DOHH2 (cell line): ENCODE results near the gene TYROBP.
A peak's percentile ranks its signal among the peaks of the same experiment; 100 is the strongest.

Experiments
- H3F3A ChIP-seq: fragments of 200-600 bp; sonication (generic), shearing (Covaris generic); 2 replicates; pipeline ENCODE4 v1.6.0; 2016; ENCODE audit warnings: antibody characterized with exemption, mild to moderate bottlenecking; ENCODE audit not compliant: control insufficient read depth, insufficient read depth
- H3K27ac ChIP-seq: fragments of 200-600 bp; sonication (generic); 2 replicates; pipeline ENCODE4 v1.5.1; 2014; ENCODE audit warnings: low read depth, mild to moderate bottlenecking, low read length, moderate library complexity
- H3K27me3 ChIP-seq: fragments of 200-600 bp; sonication (generic); 2 replicates; pipeline ENCODE4 v1.6.1; 2014; ENCODE audit warnings: mild to moderate bottlenecking, low read length, mixed read lengths; ENCODE audit not compliant: control insufficient read depth
- H3K36me3 ChIP-seq: fragments of 200-600 bp; sonication (generic); 2 replicates; pipeline ENCODE4 v1.6.1; 2014; ENCODE audit warnings: mild to moderate bottlenecking, low read length, moderate library complexity, mixed read lengths; ENCODE audit not compliant: control insufficient read depth
- H3K4me1 ChIP-seq: fragments of 200-600 bp; sonication (generic); 2 replicates; pipeline ENCODE4 v1.6.1; 2014; ENCODE audit warnings: mild to moderate bottlenecking, low read length, mixed read lengths; ENCODE audit not compliant: control insufficient read depth
- H3K4me2 ChIP-seq: fragments of 200-600 bp; sonication (generic); 2 replicates; pipeline ENCODE4 v1.6.0; 2014; ENCODE audit warnings: mild to moderate bottlenecking, low read length, moderate library complexity
- H3K4me3 ChIP-seq: fragments of 200-600 bp; sonication (generic); 2 replicates; pipeline ENCODE4 v1.5.1; 2014; ENCODE audit warnings: mild to moderate bottlenecking, low read length, mixed read lengths
- H3K79me2 ChIP-seq: fragments of 200-600 bp; sonication (generic); 2 replicates; pipeline ENCODE4 v1.6.1; 2014; ENCODE audit warnings: mild to moderate bottlenecking, low read length, mixed read lengths; ENCODE audit not compliant: control insufficient read depth
- H3K9me2 ChIP-seq: fragments of 200-600 bp; sonication (generic); replicated peaks from 2 replicates; pipeline ENCODE4 v1.6.1; 2014; ENCODE audit warnings: mild to moderate bottlenecking, low read length, mixed read lengths; ENCODE audit not compliant: control insufficient read depth
- H3K9me3 ChIP-seq: fragments of 200-600 bp; sonication (generic); 2 replicates; pipeline ENCODE4 v1.6.1; 2014; ENCODE audit warnings: antibody characterized with exemption, low read length, mixed read lengths; ENCODE audit not compliant: control insufficient read depth, insufficient read depth
- H4K20me1 ChIP-seq: fragments of 200-600 bp; sonication (generic); 2 replicates; pipeline ENCODE4 v1.6.0; 2014; ENCODE audit warnings: low read depth, mild to moderate bottlenecking, antibody characterized with exemption, low read length, moderate library complexity; ENCODE audit not compliant: control insufficient read depth, insufficient read depth
- EZH2phosphoT487 ChIP-seq: fragments of 200-600 bp; sonication (generic); IDR thresholded peaks from 2 replicates; pipeline ENCODE4 v1.6.1; 2017; ENCODE audit warnings: borderline replicate concordance, mild to moderate bottlenecking, antibody characterized with exemption, low read length, moderate library complexity, mixed read lengths
- TF ChIP-seq, protein P1 (sequence below): fragments of 200-600 bp; sonication (generic); IDR thresholded peaks from one replicate; pipeline ENCODE4 v1.5.1; 2014; ENCODE audit warnings: antibody characterized with exemption, mild to moderate bottlenecking, low read depth, low read length; ENCODE audit not compliant: poor library complexity, severe bottlenecking

Gene TYROBP

DNA sequence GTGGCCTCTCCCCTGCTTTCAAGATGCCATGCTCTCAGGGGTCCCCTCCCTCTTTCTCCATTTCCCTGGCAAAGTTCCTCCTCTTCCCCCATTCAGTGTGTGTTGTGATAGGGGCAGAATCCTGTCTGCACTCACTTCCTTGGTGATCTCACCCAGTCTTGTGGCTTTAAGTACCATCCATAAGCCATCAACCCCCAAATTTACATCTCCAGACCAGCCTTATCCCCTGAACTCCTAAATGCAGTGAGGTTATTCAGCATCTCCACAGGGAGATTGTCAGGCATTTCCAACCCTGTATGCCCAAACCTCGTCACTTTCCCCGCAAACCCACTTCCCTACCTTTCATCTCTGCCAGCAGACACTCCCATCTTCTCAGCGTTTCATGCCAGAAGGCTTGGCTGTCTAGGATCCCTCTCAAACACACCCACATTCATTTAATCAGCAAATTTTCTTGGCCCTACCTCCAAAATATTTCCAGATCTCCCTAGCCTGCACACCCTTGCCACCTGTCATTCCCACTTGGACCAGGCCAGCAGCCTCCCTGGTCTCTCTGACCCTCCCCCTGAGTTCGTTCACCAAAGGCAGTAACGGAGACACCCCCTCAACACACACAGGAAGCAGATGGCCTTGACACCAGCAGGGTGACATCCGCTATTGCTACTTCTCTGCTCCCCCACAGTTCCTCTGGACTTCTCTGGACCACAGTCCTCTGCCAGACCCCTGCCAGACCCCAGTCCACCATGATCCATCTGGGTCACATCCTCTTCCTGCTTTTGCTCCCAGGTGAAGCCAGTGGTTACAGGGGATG lies 6.0 kb downstream of the TYROBP start, which contains the start of gene HCST:
Gene HCST, plus strand, starts transcription at position 676 of the 808 bp plus-strand sequence. Its CDS starts 65 bp downstream, at position 741.
- H3K36me3 ChIP-seq, result peaks cover 26% of the 10 kb centered on the region
- peaks cover 55% of the 10 kb centered on the region for H3K4me1 ChIP-seq
- H3K9me3 ChIP-seq, result no peaks in the 10 kb centered on the region
- TF ChIP-seq, protein P1, sequence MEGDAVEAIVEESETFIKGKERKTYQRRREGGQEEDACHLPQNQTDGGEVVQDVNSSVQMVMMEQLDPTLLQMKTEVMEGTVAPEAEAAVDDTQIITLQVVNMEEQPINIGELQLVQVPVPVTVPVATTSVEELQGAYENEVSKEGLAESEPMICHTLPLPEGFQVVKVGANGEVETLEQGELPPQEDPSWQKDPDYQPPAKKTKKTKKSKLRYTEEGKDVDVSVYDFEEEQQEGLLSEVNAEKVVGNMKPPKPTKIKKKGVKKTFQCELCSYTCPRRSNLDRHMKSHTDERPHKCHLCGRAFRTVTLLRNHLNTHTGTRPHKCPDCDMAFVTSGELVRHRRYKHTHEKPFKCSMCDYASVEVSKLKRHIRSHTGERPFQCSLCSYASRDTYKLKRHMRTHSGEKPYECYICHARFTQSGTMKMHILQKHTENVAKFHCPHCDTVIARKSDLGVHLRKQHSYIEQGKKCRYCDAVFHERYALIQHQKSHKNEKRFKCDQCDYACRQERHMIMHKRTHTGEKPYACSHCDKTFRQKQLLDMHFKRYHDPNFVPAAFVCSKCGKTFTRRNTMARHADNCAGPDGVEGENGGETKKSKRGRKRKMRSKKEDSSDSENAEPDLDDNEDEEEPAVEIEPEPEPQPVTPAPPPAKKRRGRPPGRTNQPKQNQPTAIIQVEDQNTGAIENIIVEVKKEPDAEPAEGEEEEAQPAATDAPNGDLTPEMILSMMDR, result no peak
- TF ChIP-seq EZH2phosphoT487, result no peak
- H3K9me2 ChIP-seq, result no peaks in the 10 kb centered on the region
- peaks cover 26% of the 10 kb centered on the region for H3F3A ChIP-seq
- peak within 1 kb of the TSS; percentile 99 for H3K4me2 ChIP-seq
- peak within 1 kb of the TSS; percentile 87 for H3K4me3 ChIP-seq
- H4K20me1 ChIP-seq, result peaks cover 11% of the 10 kb centered on the region
- peak within 1 kb of the TSS; percentile 94 for H3K27ac ChIP-seq
- peaks cover 50% of the 10 kb centered on the region for H3K79me2 ChIP-seq
- H3K27me3 ChIP-seq, result no peaks in the 10 kb centered on the region

DNA sequence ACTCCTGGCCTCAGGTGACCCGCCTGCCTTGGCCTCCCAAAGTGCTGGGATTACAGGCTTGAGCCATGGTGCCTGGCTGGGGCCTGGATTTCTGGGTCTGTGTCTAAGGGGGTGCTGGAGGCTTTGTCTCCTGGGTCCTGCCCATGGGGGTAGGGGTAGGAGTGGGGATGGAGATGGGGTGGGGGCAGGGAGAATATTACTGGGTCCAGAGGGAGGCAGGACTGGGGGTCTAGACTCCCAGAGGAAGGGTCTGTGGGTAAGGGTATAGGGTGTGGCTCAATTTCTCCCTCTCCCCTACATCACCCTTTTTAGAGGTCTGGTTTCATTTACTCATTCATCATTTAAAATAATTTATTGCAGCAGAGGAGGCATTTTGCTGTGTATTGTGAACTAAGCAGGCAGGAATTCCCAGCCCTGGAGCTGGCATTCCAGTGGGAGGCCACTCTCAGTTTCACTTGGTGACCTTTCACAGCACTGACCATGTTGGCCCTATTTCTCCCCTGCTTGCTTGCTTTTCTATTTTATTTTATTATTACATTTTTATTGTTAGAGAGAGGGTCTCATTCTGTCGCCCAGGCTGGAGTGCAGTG lies 6.9 kb downstream of the TYROBP start:
- H3K4me1 ChIP-seq, result peaks cover 55% of the 10 kb centered on the region
- peaks cover 13% of the 10 kb centered on the region for H4K20me1 ChIP-seq
- H3K4me2 ChIP-seq, result peak overlapping the region; percentile 99
- peak overlapping the region; percentile 94 for H3K27ac ChIP-seq
- peaks cover 58% of the 10 kb centered on the region for H3K79me2 ChIP-seq
- H3K36me3 ChIP-seq, result peaks cover 35% of the 10 kb centered on the region
- H3F3A ChIP-seq, result peaks cover 22% of the 10 kb centered on the region
- TF ChIP-seq EZH2phosphoT487, result no peak
- TF ChIP-seq, protein P1, result no peak
- no peaks in the 10 kb centered on the region for H3K27me3 ChIP-seq
- no peaks in the 10 kb centered on the region for H3K9me2 ChIP-seq
- H3K9me3 ChIP-seq, result no peaks in the 10 kb centered on the region
- peak overlapping the region; percentile 87 for H3K4me3 ChIP-seq

DNA sequence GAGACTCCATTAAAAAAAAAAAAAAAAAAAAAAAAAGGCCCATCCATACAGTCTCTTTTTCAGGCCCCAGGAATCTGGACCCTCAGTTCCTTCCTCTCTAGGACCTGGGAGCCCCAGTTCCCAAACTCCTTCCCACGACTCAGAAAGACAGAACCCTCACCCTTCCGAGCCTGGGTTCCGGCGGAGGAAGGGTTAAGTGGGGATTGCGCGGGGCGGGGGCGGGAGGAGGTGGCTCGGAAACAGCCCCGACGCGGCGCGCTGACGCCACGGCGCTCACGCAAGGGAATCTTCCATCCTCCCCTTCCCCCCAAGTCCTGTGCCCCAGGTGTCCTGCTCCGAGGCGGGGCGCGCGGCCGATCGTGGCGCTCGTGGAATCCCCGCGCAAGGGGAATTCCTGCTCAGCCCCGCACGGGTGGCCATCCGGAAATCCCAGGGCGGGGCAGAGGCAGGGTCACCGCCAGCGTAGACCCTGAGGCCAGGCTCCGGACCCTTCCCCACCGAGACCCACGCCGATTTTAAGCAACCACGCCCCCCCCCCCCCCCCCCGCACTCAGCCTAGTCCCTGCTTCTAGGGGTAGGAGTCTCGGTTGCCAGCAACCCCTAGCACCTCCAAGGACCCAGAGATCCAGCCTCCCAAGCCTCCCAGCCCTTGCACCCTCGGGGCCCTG lies 8.4 kb downstream of the TYROBP start:
- Histone ChIP-seq H3K79me2 (peaks cover 64% of the 10 kb centered on the region), H3K9me2 (no peaks in the 10 kb centered on the region), H3K4me2 (peak overlapping the region; percentile 99), H3K27ac (peak overlapping the region; percentile 94), H3K27me3 (no peaks in the 10 kb centered on the region), H3K36me3 (peaks cover 50% of the 10 kb centered on the region), H3K9me3 (no peaks in the 10 kb centered on the region), H3K4me1 (peaks cover 47% of the 10 kb centered on the region), H3F3A (peaks cover 18% of the 10 kb centered on the region), H3K4me3 (peak overlapping the region; percentile 87), H4K20me1 (peaks cover 18% of the 10 kb centered on the region)
- no peak for TF ChIP-seq EZH2phosphoT487
- TF ChIP-seq, protein P1, result no peak
